Skin epidermis (tissue), 12 donors: ENCODE measurements around the gene HMGB1.

Experiments used
- H3K27ac ChIP-seq, 21 experiments: fragments of 200-600 bp; sonication (generic) in 11 of 21; one replicate each; pipeline ENCODE4 v1.5.0; 2020; ENCODE audit warnings: mild to moderate bottlenecking in 3 of 21, inconsistent platforms in 2 of 21, moderate library complexity in 2 of 21
- H3K4me3 ChIP-seq, 7 experiments: fragments of 200-600 bp; sonication (generic) in 2 of 7; one replicate each; pipeline ENCODE4 v1.5.0; 2020; ENCODE audit warnings: inconsistent platforms in 2 of 7, mild to moderate bottlenecking in 2 of 7, moderate library complexity in 1 of 7

Gene HMGB1

DNA sequence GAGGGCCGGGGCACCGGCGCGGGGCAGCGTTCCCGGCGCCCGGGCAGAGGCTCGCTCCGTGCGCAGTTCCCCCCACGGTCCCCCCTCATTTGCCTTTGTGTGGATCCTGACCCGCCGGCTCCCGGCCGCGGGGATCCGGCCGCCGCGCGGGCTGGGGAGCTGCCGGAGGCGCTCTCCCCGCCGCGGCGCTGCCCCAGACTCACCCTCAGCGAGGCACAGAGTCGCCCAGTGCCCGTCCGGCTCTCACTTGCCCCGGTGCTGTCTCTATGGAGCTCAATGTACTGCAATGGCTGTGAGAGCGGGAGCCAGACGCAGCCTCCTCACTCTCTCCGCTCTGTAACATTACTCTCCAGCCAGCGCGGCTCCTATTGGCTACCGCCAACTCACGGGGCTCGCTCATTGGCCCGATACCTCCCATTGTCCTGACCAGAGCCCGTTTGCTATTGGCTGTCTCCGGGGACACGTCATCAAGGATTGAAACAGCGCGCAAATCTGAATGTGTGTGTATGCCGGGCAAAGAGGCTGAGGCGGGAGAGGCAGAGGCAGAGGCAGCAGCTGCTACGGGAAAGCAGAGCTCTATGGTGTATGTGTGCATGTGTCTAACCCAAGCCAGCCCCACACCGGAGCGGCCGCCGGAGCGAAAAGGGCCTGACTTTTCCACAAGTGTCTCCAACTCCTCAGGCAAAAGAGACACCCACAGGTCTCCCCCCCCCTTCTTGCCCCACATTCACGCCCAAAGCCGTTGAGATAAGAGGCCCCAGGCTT, at the start of gene HMGB1:
Gene HMGB1 (minus strand): TSS at position 344 of the 765 bp plus-strand sequence. CDS start 2,256 bp downstream, outside the sequence.
- peak within 1 kb of the TSS; percentile 97 to 100 (median 99) for H3K27ac ChIP-seq
- peak within 1 kb of the TSS; percentile 70 to 92 (median 83) for H3K4me3 ChIP-seq

DNA sequence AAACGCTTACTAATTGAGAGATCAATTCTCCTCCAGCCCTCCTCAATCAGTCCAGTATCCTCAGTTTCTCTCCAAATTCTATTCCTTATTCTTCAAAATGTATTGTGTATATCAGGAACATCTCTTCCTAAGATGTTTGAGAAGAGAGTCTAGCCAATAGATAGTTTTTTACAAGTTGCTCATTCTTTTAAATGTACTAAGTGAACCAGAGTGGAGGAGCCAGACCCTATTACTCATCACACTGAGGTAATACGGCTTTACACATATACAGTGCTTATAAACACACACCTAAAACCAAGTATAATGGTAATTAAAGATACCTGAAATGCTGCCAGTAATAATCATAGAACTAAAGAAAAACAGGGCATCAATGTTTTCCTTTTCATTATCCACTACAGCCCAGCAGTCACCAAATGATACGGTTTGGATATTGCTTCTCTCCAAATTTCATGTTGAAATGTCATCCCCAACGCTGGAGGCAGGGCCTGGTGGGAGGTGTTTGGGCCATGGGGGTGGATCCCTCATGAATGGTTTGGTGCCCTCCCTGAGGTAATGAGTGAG, 45.2 kb upstream of the HMGB1 start:
- H3K27ac ChIP-seq, result no peak overlapping the region
- H3K4me3 ChIP-seq, result no peak overlapping the region

DNA sequence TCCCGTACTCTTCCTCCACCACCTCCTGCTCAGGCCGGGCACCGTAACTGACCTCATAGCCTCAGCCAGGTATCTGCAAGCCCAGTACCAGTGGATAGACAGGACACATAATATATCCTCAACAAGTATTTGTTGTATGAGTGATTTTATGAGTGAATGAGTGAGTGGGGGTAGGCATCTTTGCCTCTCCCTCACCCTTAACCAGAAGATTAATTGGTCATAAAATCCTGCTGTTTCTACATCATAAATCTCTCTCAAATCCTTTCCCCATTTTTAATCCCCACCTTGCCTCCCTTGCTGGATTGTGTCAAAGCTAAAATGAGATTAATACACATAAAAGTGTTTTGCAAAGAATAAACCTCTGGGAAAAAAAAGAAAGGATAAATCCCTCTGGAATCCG, 44.4 kb upstream of the HMGB1 start:
- Histone ChIP-seq H3K4me3 (no peak overlapping the region), H3K27ac (no peak overlapping the region)

- H3K4me3 ChIP-seq, result no peak overlapping the region
- H3K27ac ChIP-seq, result no peak overlapping the region
Observed at GRCh38 chr13:30509254-30510050, 43.7 kb upstream of the HMGB1 start.

DNA sequence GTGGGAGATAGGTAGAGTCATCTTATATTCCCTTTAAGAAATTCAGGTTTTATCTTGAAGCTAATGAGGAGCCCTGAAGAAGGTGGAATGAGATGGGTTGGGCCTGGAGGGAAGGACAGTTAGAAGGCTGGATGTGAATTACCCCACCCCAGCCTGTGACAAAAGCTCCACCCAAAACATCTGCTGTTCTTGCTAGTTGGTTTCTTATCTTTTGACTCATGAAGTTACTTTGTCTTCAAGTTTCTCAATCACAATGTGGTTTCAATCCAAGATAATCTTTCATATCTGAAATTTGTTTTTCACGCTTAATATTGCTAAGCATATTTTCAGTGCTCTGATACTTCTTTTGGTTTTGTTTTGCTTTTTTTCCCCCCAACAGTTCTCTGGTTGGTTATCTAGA, 38.3 kb upstream of the HMGB1 start:
- H3K4me3 ChIP-seq, result no peak overlapping the region
- no peak overlapping the region for H3K27ac ChIP-seq

- H3K27ac ChIP-seq, result no peak overlapping the region
- H3K4me3 ChIP-seq, result no peak overlapping the region
Observed at GRCh38 chr13:30502237-30502636, 36.5 kb upstream of the HMGB1 start.

DNA sequence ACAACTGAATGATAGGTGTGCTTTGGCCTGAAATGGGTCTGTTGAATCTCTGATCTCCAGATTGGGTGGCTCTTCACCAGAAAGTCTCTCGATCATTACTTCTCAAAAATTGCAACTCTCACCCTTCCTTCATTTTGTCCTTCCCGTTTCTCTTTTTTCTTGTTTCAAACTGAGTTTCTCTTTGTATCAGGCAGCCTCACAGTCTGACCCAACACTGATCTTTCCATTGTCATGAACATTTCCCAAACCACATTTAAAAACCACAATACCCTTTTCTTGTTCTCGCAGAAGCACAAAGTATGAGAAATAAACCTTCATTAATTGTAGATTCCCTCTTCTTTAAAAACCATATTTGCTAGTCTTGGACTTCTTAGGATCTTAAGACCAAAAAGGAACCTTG, 33.6 kb upstream of the HMGB1 start:
- no peak overlapping the region for H3K27ac ChIP-seq

GRCh38 chr13:30496147-30496546, 30.4 kb upstream of the HMGB1 start:
- H3K27ac ChIP-seq, result no peak overlapping the region
- no peak overlapping the region for H3K4me3 ChIP-seq

More for the DNA sequence above, 33.6 kb upstream of the HMGB1 start:
- H3K4me3 ChIP-seq, result no peak overlapping the region

DNA sequence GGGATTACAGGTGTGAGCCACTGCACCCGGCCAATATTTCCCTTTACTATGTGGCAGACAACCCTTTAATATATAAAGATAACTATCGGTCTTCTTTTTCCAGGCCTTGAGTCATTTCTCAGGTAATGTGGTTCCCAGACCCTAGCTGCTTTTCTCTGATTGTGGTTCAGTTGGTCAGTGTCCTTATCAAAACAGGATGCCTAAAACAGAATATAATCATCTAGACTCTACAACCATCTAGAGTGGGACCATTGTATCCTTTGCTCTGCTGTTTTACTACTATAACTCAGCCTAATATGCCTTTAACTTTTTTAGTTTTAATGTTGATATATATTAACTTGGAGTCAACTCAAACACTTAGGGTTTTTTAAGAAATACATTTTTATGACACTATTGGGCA, 30.0 kb upstream of the HMGB1 start:
- Histone ChIP-seq H3K4me3 (no peak overlapping the region), H3K27ac (no peak overlapping the region)

DNA sequence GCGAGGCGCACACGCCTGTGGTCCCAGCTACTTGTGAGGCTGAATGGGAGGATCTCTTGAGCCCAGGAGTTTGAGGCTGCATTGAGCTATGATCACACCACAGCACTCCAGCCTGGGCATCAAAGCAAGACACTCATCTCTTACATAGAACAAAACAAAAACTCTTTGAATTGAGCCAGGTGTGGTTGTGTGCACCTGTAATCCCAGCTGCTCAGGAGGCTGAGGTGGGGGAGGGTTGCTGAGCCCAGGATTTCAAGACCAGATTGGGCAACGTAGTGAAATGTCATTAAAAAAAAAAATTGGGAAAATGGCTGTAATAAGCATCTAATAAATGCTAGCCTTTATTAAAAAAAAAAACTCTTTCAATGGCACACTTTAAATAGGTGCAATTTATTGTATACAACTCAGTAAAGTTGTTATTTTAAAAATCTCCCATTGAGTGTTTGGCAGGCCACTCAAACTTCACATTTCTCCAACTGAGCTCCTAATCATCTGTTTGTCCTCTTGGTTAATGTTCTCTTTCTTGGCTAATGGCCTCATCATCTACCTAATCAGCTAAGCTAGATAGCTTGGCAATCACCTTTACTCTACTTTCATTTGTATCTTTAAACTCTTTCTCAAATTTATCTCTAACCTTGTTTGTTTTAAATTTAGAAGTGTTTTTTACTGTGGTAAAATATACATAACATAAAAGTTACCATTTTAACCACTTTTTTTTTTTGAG, 28.1 kb upstream of the HMGB1 start:
- Histone ChIP-seq H3K4me3 (no peak overlapping the region), H3K27ac (no peak overlapping the region)

- H3K4me3 ChIP-seq, result peak overlapping the region in 3 of 7 experiments; percentile 3 to 23 (median 6)
- H3K27ac ChIP-seq, result peak overlapping the region in 3 of 21 experiments; percentile 10 to 55 (median 34)
Observed at GRCh38 chr13:30487075-30487470, 21.3 kb upstream of the HMGB1 start.

GRCh38 chr13:30486230-30487074, 20.7 kb upstream of the HMGB1 start:
- peak overlapping the region in 5 of 21 experiments; percentile 6 to 55 (median 34) for H3K27ac ChIP-seq
- peak overlapping the region in 3 of 7 experiments; percentile 3 to 23 (median 6) for H3K4me3 ChIP-seq

GRCh38 chr13:30481241-30481760, 15.6 kb upstream of the HMGB1 start:
- H3K4me3 ChIP-seq, result no peak overlapping the region
- no peak overlapping the region for H3K27ac ChIP-seq

DNA sequence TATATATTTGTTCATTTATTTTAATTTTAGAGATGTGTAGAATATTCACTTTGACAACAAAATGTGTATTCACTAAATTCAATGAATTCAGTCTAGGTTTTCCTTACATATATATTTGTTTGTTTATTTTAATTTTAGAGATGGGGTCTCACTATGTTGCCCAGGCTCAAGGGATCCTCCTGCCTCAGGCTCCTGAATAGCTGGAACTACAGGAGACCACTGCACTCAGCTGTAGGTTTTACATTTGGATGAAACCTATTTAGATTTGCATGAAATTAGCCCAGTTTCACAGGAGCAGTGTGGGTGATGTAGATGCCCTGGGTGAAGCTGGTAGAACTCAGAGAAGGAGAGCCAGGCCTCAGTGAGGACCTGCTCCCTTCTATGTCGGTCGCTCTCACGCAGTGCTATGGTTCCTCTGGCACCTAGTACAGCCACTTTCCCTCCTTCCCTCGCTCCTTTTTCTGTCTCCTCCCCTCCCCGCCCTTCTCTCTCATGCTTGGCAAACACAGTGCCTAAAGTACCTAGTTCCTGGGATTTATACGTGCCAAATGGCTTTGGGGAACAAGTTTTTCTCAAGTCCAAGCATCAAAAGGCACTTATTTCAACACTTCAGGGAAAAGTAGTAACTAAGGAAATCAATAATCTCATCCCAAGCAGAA, 14.7 kb upstream of the HMGB1 start:
- Histone ChIP-seq H3K4me3 (no peak overlapping the region), H3K27ac (no peak overlapping the region)

DNA sequence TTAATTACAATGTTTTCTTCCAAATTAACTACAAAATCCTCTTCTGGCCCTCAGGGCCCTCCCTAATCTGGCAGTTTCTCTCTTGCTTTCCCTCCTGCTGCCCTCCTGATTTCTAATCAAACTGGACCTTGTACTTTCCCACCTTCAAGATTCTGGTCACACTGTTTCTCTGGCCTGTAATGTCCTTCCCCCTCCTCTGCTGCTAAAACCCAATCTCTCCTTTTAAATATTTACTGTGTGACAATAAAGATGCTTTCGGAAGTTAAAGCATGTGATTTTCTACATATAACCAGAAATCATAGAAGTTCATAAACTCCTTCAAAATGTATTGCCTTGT, 14.1 kb upstream of the HMGB1 start:
- Histone ChIP-seq H3K4me3 (no peak overlapping the region), H3K27ac (no peak overlapping the region)

DNA sequence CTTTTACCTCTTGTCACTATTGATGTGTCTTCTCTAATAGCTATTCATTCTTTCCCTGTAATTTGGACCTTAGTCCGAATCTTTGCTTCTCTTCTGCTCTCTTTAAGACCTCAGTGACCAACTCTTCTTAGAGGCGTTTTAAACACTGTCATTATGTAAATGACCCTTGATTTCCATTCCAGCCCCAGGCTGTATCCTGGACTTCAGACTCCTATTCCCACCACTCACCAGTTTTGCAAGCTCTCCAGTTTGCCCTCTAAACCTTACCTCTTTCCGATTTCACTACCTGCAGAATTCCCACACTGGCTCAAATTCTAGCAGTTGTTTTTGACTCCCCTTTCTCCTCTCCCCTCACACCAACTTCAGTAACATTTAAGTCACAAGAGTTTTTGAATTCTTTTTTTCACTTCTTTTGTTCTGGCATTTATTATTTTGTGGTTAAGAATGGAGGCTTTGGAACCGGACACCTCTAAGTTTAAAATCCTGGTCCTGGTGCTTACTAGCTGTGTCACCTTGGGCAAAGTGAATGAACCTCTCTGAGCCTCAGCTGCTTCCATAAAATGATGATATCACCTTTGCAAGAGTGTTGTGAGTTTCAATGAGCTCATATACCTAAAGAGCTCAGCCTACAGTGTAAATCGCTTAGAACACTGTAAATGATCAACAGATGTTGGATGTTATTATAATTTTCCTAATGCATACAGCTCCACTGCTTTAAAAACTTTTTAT, 13.6 kb upstream of the HMGB1 start:
- no peak overlapping the region for H3K4me3 ChIP-seq
- H3K27ac ChIP-seq, result no peak overlapping the region

DNA sequence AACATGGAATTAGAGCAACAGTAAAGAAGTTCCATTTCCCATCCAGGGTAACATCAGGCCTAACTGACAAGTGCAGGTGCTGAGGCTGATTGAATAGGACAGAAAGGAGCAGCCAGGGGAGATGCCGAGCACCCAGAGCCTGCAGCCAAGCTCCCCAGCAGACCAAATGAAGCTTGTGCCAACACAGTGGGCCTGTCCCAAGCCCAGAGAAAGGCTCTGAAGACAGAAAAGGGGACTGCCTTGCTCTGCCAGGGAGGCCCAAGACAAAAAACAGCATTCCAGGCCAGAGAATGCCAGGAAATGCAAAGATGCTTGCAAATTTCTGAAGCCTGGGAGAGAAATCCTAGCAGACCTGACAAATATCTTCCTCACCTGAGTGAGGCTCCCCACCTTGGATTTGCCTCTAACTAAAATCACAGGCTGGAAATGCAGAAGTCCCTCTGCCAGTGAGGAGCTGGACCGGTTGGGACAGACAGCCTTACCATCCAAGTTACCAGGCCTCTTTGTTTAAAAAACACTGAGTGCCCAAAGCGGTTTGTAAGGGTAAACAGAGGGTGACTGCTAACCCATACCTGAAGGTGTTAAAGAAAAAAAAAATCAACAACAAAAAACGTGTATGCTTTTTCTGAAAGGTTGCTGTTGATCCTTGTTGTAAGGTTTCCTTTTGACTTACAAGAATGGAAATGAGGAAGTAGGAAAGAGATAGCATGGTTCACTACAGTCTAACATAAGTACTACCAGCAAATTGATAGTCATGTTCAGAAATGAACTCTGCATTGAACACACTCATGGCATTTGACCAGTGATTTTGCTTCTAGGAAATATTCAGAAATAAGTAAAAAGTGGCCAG, 11.8 kb upstream of the HMGB1 start:
- H3K27ac ChIP-seq, result no peak overlapping the region
- H3K4me3 ChIP-seq, result no peak overlapping the region
